WTC11 (cell line): ENCODE data around the gene MAPKAPK3. TPM values are rescaled to one million over a fixed set of nuclear protein-coding genes. Genes with fewer than 3 reads are reported as not detected.

ENCODE experiments used
- ATAC-seq: fragments of 200-7000 bp; cut with Tn5 transposase; 2 replicates; pipeline ENCODE4 v1.10.0; 2021; ENCODE audit warnings: mild to moderate bottlenecking, moderate library complexity
- CTCF ChIA-PET: fragments of 300-600 bp; sonication (Branson Sonifier 250); formaldehyde crosslinking; loops from one replicate; lab custom pipeline; 2021; ENCODE audit warnings: antibody characterized with exemption; lab: Charles Lee
- POLR2A ChIA-PET: fragments of 350-600 bp; sonication (Branson Sonifier 250); formaldehyde crosslinking; loops from one replicate; lab custom pipeline; 2021; ENCODE audit warnings: antibody characterized with exemption; lab: Charles Lee
- DNase-seq: peaks from one replicate; pipeline ENCODE4 v3.0.0; 2021; ENCODE audit warnings: low spot score
- H3K27ac Mint-ChIP-seq: 2 replicates; pipeline ENCODE4 v1.8.0; 2021; ENCODE audit warnings: mixed read lengths
- H3K27me3 Mint-ChIP-seq: 2 replicates; pipeline ENCODE4 v1.8.0; 2021; ENCODE audit warnings: low read depth, mild to moderate bottlenecking, moderate library complexity, mixed read lengths
- H3K36me3 Mint-ChIP-seq: 2 replicates; pipeline ENCODE4 v1.8.0; 2021; ENCODE audit warnings: mixed read lengths
- H3K4me1 Mint-ChIP-seq: 2 replicates; pipeline ENCODE4 v1.8.0; 2022; ENCODE audit warnings: mixed read lengths
- H3K4me3 Mint-ChIP-seq: 2 replicates; pipeline ENCODE4 v1.8.0; 2021; ENCODE audit warnings: mild to moderate bottlenecking, moderate library complexity, mixed read lengths
- H3K9me3 Mint-ChIP-seq: 2 replicates; pipeline ENCODE4 v1.8.0; 2021; ENCODE audit warnings: mixed read lengths
- AFF4 ChIP-seq: sonication (generic); formaldehyde crosslinking; IDR thresholded peaks from 2 replicates; pipeline ENCODE4 v1.8.1; 2023; ENCODE audit warnings: mild to moderate bottlenecking, missing genetic modification reagents, borderline replicate concordance
- ERG ChIP-seq: fragments of 250-450 bp; sonication (Bioruptor Pico); IDR thresholded peaks from 2 replicates; pipeline ENCODE4 v1.8.0; 2021; ENCODE audit warnings: mild to moderate bottlenecking
- GABPB1 ChIP-seq: sonication (generic); formaldehyde crosslinking; IDR thresholded peaks from 2 replicates; pipeline ENCODE4 v1.8.1; 2023; ENCODE audit warnings: mild to moderate bottlenecking, missing genetic modification reagents
- GRHL2 ChIP-seq: fragments of 250-450 bp; sonication (Bioruptor Pico); IDR thresholded peaks from 2 replicates; pipeline ENCODE4 v1.8.0; 2022; ENCODE audit warnings: mild to moderate bottlenecking, moderate library complexity; ENCODE audit not compliant: insufficient replicate concordance, severe bottlenecking
- HMGXB4 ChIP-seq: sonication (generic); formaldehyde crosslinking; IDR thresholded peaks from 2 replicates; pipeline ENCODE4 v1.8.1; 2023; ENCODE audit warnings: mild to moderate bottlenecking, moderate library complexity, missing genetic modification reagents
- NR2C2 ChIP-seq: sonication (generic); formaldehyde crosslinking; IDR thresholded peaks from 2 replicates; pipeline ENCODE4 v1.8.0; 2022; ENCODE audit warnings: mild to moderate bottlenecking, missing genetic modification reagents
- NR3C1 ChIP-seq: sonication (generic); formaldehyde crosslinking; conservative IDR thresholded peaks from 2 replicates; pipeline ENCODE4 v1.8.1; 2023; ENCODE audit warnings: low read depth, mild to moderate bottlenecking, missing genetic modification reagents
- OVOL2 ChIP-seq: fragments of 250-450 bp; sonication (Bioruptor Pico); IDR thresholded peaks from 2 replicates; pipeline ENCODE4 v1.9.0; 2021; ENCODE audit warnings: mild to moderate bottlenecking, borderline replicate concordance
- PRDM15 ChIP-seq: sonication (generic); formaldehyde crosslinking; IDR thresholded peaks from 2 replicates; pipeline ENCODE4 v1.8.0; 2022; ENCODE audit warnings: missing genetic modification reagents
- PRRX2 ChIP-seq: fragments of 250-450 bp; sonication (Bioruptor Pico); IDR thresholded peaks from 2 replicates; pipeline ENCODE4 v1.8.0; 2021; ENCODE audit warnings: mild to moderate bottlenecking
- RELA ChIP-seq: sonication (generic); formaldehyde crosslinking; IDR thresholded peaks from 2 replicates; pipeline ENCODE4 v1.8.1; 2022; ENCODE audit warnings: missing genetic modification reagents, mild to moderate bottlenecking, borderline replicate concordance
- SMAD4 ChIP-seq: sonication (generic); formaldehyde crosslinking; IDR thresholded peaks from 2 replicates; pipeline ENCODE4 v1.8.0; 2022; ENCODE audit warnings: mild to moderate bottlenecking, missing genetic modification reagents
- SOX15 ChIP-seq: fragments of 250-450 bp; sonication (Bioruptor Pico); IDR thresholded peaks from 2 replicates; pipeline ENCODE4 v1.9.0; 2021; ENCODE audit warnings: mild to moderate bottlenecking
- TCF7 ChIP-seq: sonication (generic); formaldehyde crosslinking; IDR thresholded peaks from 2 replicates; pipeline ENCODE4 v1.8.0; 2022; ENCODE audit warnings: mild to moderate bottlenecking, low read depth, missing genetic modification reagents, moderate library complexity
- TEAD4 ChIP-seq: sonication (generic); formaldehyde crosslinking; IDR thresholded peaks from 2 replicates; pipeline ENCODE4 v1.8.0; 2022; ENCODE audit warnings: mild to moderate bottlenecking, missing genetic modification reagents
- TP53 ChIP-seq: sonication (generic); formaldehyde crosslinking; IDR thresholded peaks from 2 replicates; pipeline ENCODE4 v1.8.1; 2023; ENCODE audit warnings: mild to moderate bottlenecking, missing genetic modification reagents
- ZBTB43 ChIP-seq: sonication (generic); formaldehyde crosslinking; IDR thresholded peaks from 2 replicates; pipeline ENCODE4 v1.8.1; 2023; ENCODE audit warnings: mild to moderate bottlenecking, missing genetic modification reagents
- ZNF281 ChIP-seq: sonication (generic); formaldehyde crosslinking; IDR thresholded peaks from 2 replicates; pipeline ENCODE4 v1.8.0; 2023; ENCODE audit warnings: mild to moderate bottlenecking, missing genetic modification reagents
- ZNF396 ChIP-seq: fragments of 250-450 bp; sonication (Bioruptor Pico); IDR thresholded peaks from 2 replicates; pipeline ENCODE4 v1.8.0; 2021; ENCODE audit warnings: mild to moderate bottlenecking, moderate library complexity, borderline replicate concordance
- total RNA-seq: library from RNA; stranded (reverse); gene quantifications from 3 replicates; pipeline ENCODE4 v1.2.3, GENCODE V29; 2021

MAPKAPK3 gene
- total RNA-seq, 1 experiment from 2014 or later = 60.2 TPM

- POLR2A ChIA-PET = interaction anchor here (0.7 to 1.3 kb wide), 2 partner anchors 19 to 274 kb away, joined by 3 read pairs; no protein-coding TSS in a partner anchor
- DNase-seq (peak; percentile 94), ATAC-seq (peak; percentile 81)
- H3K27me3 Mint-ChIP-seq = peaks cover 51% of the 10 kb centered on the region
- no peak within 1 kb of the TSS for H3K27ac Mint-ChIP-seq
- no peaks in the 10 kb centered on the region for H3K36me3 Mint-ChIP-seq
- peaks cover 24% of the 10 kb centered on the region for H3K4me1 Mint-ChIP-seq
- H3K9me3 Mint-ChIP-seq = no peaks in the 10 kb centered on the region
- CTCF ChIA-PET = interaction anchor here (0.6 to 10.1 kb wide), 60 partner anchors 10 to 823 kb away, joined by 3 to 202 read pairs (median 4); partner anchors contain the start of genes C3orf18, CYB561D2, HEMK1 and HYAL3
- peak within 1 kb of the TSS; percentile 76 for H3K4me3 Mint-ChIP-seq
- TF ChIP-seq PRDM15 (CRISPR knock-in tag) (peak; percentile 35; the same call in 1 of the 2 replicates), TEAD4 (CRISPR knock-in tag) (peak; percentile 26; the same call in 1 of the 2 replicates), PRRX2 (CRISPR knock-in tag) (no peak), SMAD4 (CRISPR knock-in tag) (no peak), SOX15 (no peak), ZNF281 (CRISPR knock-in tag) (peak; percentile 72; the same call in 1 of the 2 replicates), AFF4 (CRISPR knock-in tag) (no peak), ZNF396 (CRISPR knock-in tag) (no peak), NR3C1 (CRISPR knock-in tag) (no peak), OVOL2 (CRISPR knock-in tag) (no peak), GRHL2 (CRISPR knock-in tag) (no peak), NR2C2 (CRISPR knock-in tag) (0 out of 2 replicates have a peak, but pooled peaks have one; percentile 52), ERG (no peak), HMGXB4 (CRISPR knock-in tag) (peak; percentile 78), RELA (CRISPR knock-in tag) (peak; percentile 66; the same call in 1 of the 2 replicates), ZBTB43 (peak; percentile 73; the same call in 1 of the 2 replicates), TCF7 (CRISPR knock-in tag) (no peak), TP53 (no peak; the same call in none of the 2 replicates), GABPB1 (CRISPR knock-in tag) (peak; percentile 60)
Measured at GRCh38 chr3:50611464-50612233, 5.3 kb upstream of the MAPKAPK3 start, which contains the start of gene CISH. TSS of gene CISH (minus strand) at chr3:50611774. CDS start at chr3:50611650, 124 bp downstream.
